ENCODE measurements around the gene TTC23L. TPM values are rescaled to one million over a fixed set of nuclear protein-coding genes. Genes with fewer than 3 reads are reported as not detected.

The TTC23L gene
- total RNA-seq, 1 donor from 2014 or later: 1.6 TPM

DNA sequence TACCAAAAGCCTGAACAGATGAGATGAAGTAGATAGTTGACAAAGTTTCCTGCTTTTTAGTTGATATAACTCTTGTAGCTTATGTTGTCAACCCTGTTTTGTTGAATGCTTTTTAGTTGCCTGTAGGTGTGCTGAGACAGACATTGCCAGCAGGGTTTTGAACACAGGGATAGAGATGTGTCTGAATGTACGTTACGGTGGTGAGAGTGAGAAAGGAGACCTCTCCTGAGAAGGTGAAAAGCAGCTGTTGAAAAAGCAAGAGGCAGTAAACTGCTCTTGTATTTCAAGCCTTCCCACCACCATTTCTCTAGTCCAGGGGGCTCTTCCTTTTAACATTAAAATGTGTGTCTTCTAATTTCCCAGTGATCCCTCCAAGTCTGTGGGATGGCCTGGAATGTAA lies 105.1 kb downstream of the TTC23L start:
- Mint-ChIP-seq H3K27me3 (ENCODE audit: low read depth) (no peaks in the 10 kb centered on the region), H3K27ac (ENCODE audit: unreplicated experiment) (no peak overlapping the region), H3K4me1 (no peaks in the 10 kb centered on the region), H3K36me3 (ENCODE audit: low read depth) (peaks cover 4% of the 10 kb centered on the region), H3K4me3 (no peak overlapping the region), H3K9me3 (no peaks in the 10 kb centered on the region)
- DNase-seq (ENCODE audit: low read depth, low spot score): no peak
- no peak for TF ChIP-seq CTCF (conservative IDR thresholded peaks at IDR 0.05)

DNA sequence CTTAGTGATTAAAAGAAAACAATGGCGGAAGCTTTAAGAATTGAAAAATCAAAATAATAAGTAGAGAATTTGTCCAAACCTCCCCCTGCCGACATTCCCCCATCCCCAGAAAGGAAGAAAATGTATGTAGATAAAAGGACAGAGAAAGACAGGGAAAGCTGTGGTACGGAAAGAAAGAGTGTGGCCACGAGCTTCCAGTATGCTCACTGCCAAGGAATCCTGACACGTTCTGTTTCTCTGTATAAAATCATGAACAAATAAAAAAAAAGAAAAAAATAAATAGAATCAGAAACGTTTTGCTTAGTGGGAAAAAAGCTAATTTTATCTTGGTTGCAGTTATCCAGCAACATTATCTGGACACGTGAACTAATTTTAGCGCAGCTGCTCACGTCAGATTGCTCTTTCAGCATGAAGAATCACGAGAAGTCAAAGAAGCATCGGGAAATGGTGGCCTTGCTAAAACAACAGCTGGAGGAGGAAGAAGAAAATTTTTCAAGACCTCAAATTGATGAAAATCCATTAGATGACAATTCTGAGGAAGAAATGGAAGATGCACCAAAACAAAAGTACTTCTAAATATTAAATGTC lies 105.6 kb downstream of the TTC23L start:
- no peak for DNase-seq (ENCODE audit: low read depth, low spot score)
- TF ChIP-seq CTCF (conservative IDR thresholded peaks at IDR 0.05): no peak
- no peaks in the 10 kb centered on the region for H3K27me3 Mint-ChIP-seq (ENCODE audit: low read depth)
- H3K9me3 Mint-ChIP-seq: no peaks in the 10 kb centered on the region
- peaks cover 3% of the 10 kb centered on the region for H3K36me3 Mint-ChIP-seq (ENCODE audit: low read depth)
- no peak overlapping the region for H3K4me3 Mint-ChIP-seq
- H3K4me1 Mint-ChIP-seq: no peaks in the 10 kb centered on the region
- no peak overlapping the region for H3K27ac Mint-ChIP-seq (ENCODE audit: unreplicated experiment)

Other genes with a start within 250 kb of the TTC23L start
- gene RAI14, start 182.8 kb upstream of the TTC23L start, total RNA-seq: 82.7 and 92.7 TPM in 2 replicates
- 36.1 and 43.6 TPM in 2 replicates for gene RAD1, start 76.3 kb downstream of the TTC23L start, total RNA-seq
- 43.2 and 51.3 TPM in 2 replicates for gene BRIX1, start 76.5 kb downstream of the TTC23L start, total RNA-seq
- 46.2 and 51.9 TPM in 2 replicates for gene DNAJC21, start 90.4 kb downstream of the TTC23L start, total RNA-seq
- not detected in 2 replicates for gene AGXT2, start 208.8 kb downstream of the TTC23L start, total RNA-seq

All from neural crest cell (in vitro differentiated cells).